ENCODE data around the gene SAMD8. TPM values are rescaled to one million over a fixed set of nuclear protein-coding genes. Genes with fewer than 3 reads are reported as not detected.

The SAMD8 gene
- total and polyA plus RNA-seq, 2 of the 8 experiments (the other 6 are each of a cell fraction or from before 2014, with no cell fraction given): 11.7 to 20.9 TPM

GRCh38 chr10:75088640-75089039 lies 22.8 kb upstream of the SAMD8 start:
- Histone ChIP-seq H3K14ac (ENCODE audit: insufficient read length) (no peak overlapping the region), H3K9ac (replicated peaks in 1 of 4; ENCODE audit: extremely low read depth in 1 of 4, low read depth in 3 of 4, low read length in 3 of 4) (no peak overlapping the region), H4K8ac (ENCODE audit: extremely low read depth, insufficient read depth, low read length) (no peak overlapping the region), H3K27me3 (replicated peaks in 1 of 4; ENCODE audit: control insufficient read depth in 3 of 4, extremely low read depth in 1 of 4, insufficient read depth in 3 of 4, low read length in 3 of 4) (no peaks in the 10 kb centered on the region), H2BK12ac (ENCODE audit: low read depth, low read length) (no peak overlapping the region), H3K9me3 (ENCODE audit: insufficient read depth in 2 of 2, low read depth in 1 of 2, low read length in 1 of 2) (no peaks in the 10 kb centered on the region), H3K4ac (replicated peaks; ENCODE audit: insufficient read length, low read depth, low read length) (no peak overlapping the region), H2BK5ac (ENCODE audit: low read depth, low read length) (no peak overlapping the region), H3K27ac (ENCODE audit: low read depth, low read length) (no peak overlapping the region), H3K23ac (ENCODE audit: insufficient read length) (no peak overlapping the region), H3K23me2 (ENCODE audit: low read depth, low read length) (no peaks in the 10 kb centered on the region), H3K4me3 (ENCODE audit: extremely low read depth in 1 of 4, insufficient read depth in 2 of 4, low read depth in 3 of 4, low read length in 4 of 4) (no peak overlapping the region), H3K79me1 (ENCODE audit: low read depth, low read length) (no peaks in the 10 kb centered on the region), H3K4me2 (ENCODE audit: insufficient read depth in 1 of 2, low read depth in 2 of 2, low read length in 2 of 2) (no peak overlapping the region), H3K36me3 (ENCODE audit: control insufficient read depth in 2 of 4, insufficient read depth in 4 of 4, low read length in 3 of 4) (no peaks in the 10 kb centered on the region), H2AK5ac (ENCODE audit: low read depth, low read length) (no peak overlapping the region), H4K91ac (replicated peaks; ENCODE audit: insufficient read length, low read length) (no peak overlapping the region), H2BK20ac (ENCODE audit: low read length) (no peak overlapping the region), H3K4me1 (replicated peaks in 1 of 4; ENCODE audit: control insufficient read depth in 3 of 4, insufficient read depth in 4 of 4, low read length in 3 of 4) (peaks cover 0 to 16% (median 5%) of the 10 kb centered on the region in 4 experiments; a peak in 5 of 7 replicates), H3K18ac (ENCODE audit: extremely low read depth, low read length) (no peak overlapping the region), H3K79me2 (ENCODE audit: control insufficient read depth in 1 of 2, insufficient read depth in 2 of 2, low read length in 2 of 2) (no peaks in the 10 kb centered on the region), H3K56ac (replicated peaks; ENCODE audit: insufficient read length, low read depth, low read length) (no peak overlapping the region), H2BK15ac (ENCODE audit: low read length) (no peak overlapping the region), H4K5ac (ENCODE audit: insufficient read length, low read depth, low read length) (no peak overlapping the region), H2BK120ac (replicated peaks; ENCODE audit: low read depth, low read length) (no peak overlapping the region), H2AFZ (ENCODE audit: low read length) (no peak overlapping the region), H4K20me1 (replicated peaks in 1 of 2; ENCODE audit: control insufficient read depth in 1 of 2, insufficient read depth in 2 of 2, low read length in 2 of 2) (no peaks in the 10 kb centered on the region)
- TF ChIP-seq NRF1 (IDR thresholded peaks at IDR 0.05; ENCODE audit: low read depth, low read length): no peak
- ChIA-PET POLR2A (ENCODE audit: partially characterized antibody) (no interaction called here), CTCF (ENCODE audit: partially characterized antibody) (interaction anchor here (6.3 kb wide), 1 partner anchor 11 kb away, joined by 37 read pairs; a partner anchor contains a TSS)
- no peak for FAIRE-seq
- no peak for DNase-seq (ENCODE audit: low read depth in 1 of 2, low spot score in 2 of 2)
- 89% methylated on average over 2 of the region's 2 CpGs; no CpG with 5 or more reads in 1 of the 2 experiments for WGBS, 2 experiments (ENCODE audit: extremely low coverage in 1 of 2, insufficient coverage in 1 of 2, insufficient read length in 1 of 2, insufficient replicate concordance in 2 of 2, low coverage in 1 of 2, low lambda C conversion rate in 2 of 2, missing lambda C conversion rate in 1 of 2)

All from H1 (cell line).